ENCODE measurements around the gene RNF123. TPM values are rescaled to one million over a fixed set of nuclear protein-coding genes. Genes with fewer than 3 reads are reported as not detected.
A peak's percentile ranks its signal among the peaks of the same experiment; 100 is the strongest.

RNF123 gene
- total and polyA plus RNA-seq, 10 of the 15 experiments (the other 5 are each of a cell fraction or from before 2014, with no cell fraction given) = 4.2 to 31.5 (median 17.6) TPM

- TF ChIP-seq RUNX3 (IDR thresholded peaks at IDR 0.05; ENCODE audit: low read length) = peak; percentile 54; the same call in 1 of the 2 replicates
- peak; percentile 68; the same call in 1 of the 2 replicates for TF ChIP-seq POLR2AphosphoS2 (IDR thresholded peaks at IDR 0.05; ENCODE audit: low read depth, low read length)
- peak; percentile 64; the same call in 1 of the 2 replicates for TF ChIP-seq CHD2 (IDR thresholded peaks at IDR 0.05; ENCODE audit: borderline replicate concordance, low read depth, low read length)
- TF ChIP-seq BHLHE40 (IDR thresholded peaks at IDR 0.05; ENCODE audit: borderline replicate concordance in 1 of 2, low read depth in 2 of 2, low read length in 1 of 2) = peak; percentile 76 to 90
- no peak for TF ChIP-seq EZH2 (IDR thresholded peaks at IDR 0.05; ENCODE audit: borderline replicate concordance, control insufficient read depth, low read depth, low read length)
- peak; percentile 82 for TF ChIP-seq SP1 (IDR thresholded peaks at IDR 0.05; ENCODE audit: low read depth, low read length)
- TF ChIP-seq ZNF217 (IDR thresholded peaks at IDR 0.05) = no peak
- peak; percentile 72 for TF ChIP-seq NR2F1 (conservative IDR thresholded peaks at IDR 0.05)
- TF ChIP-seq ZNF384 (IDR thresholded peaks at IDR 0.05; ENCODE audit: borderline replicate concordance, low read depth, low read length) = no peak
- TF ChIP-seq CREM (IDR thresholded peaks at IDR 0.05; ENCODE audit: low read depth) = peak; percentile 11; the same call in 1 of the 2 replicates
- TF ChIP-seq MEF2A (IDR thresholded peaks at IDR 0.05; ENCODE audit: insufficient read depth, low read depth, low read length) = no peak
- peak; percentile 85 for TF ChIP-seq PBX3 (IDR thresholded peaks at IDR 0.05; ENCODE audit: insufficient replicate concordance, low read depth, low read length)
- TF ChIP-seq EP300 (IDR thresholded peaks at IDR 0.05; ENCODE audit: borderline replicate concordance in 1 of 2, control insufficient read depth in 1 of 2, low read depth in 2 of 2, low read length in 2 of 2) = no peak; a peak in 1 of 4 replicates
- TF ChIP-seq, protein P1, sequence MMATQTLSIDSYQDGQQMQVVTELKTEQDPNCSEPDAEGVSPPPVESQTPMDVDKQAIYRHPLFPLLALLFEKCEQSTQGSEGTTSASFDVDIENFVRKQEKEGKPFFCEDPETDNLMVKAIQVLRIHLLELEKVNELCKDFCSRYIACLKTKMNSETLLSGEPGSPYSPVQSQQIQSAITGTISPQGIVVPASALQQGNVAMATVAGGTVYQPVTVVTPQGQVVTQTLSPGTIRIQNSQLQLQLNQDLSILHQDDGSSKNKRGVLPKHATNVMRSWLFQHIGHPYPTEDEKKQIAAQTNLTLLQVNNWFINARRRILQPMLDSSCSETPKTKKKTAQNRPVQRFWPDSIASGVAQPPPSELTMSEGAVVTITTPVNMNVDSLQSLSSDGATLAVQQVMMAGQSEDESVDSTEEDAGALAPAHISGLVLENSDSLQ (IDR thresholded peaks at IDR 0.05) = peak; percentile 95
- TF ChIP-seq HDGF (IDR thresholded peaks at IDR 0.05) = peak; percentile 98
- no peak for TF ChIP-seq ZNF274 (IDR thresholded peaks at IDR 0.05; ENCODE audit: insufficient read depth, insufficient read length)
- TF ChIP-seq EGR1 (IDR thresholded peaks at IDR 0.05; ENCODE audit: borderline replicate concordance in 1 of 2, low read depth in 2 of 2, low read length in 2 of 2) = peak; percentile 12 to 70
- peak; percentile 63 for TF ChIP-seq MYC (IDR thresholded peaks at IDR 0.05; ENCODE audit: insufficient read depth, insufficient read length, insufficient replicate concordance, low read length, severe bottlenecking)
- no peak for TF ChIP-seq SIX5 (IDR thresholded peaks at IDR 0.05; ENCODE audit: low read depth, low read length, severe bottlenecking)
- 0 out of 2 replicates have a peak, but pooled peaks have one; percentile 42 for TF ChIP-seq MTA2 (IDR thresholded peaks at IDR 0.05; ENCODE audit: low read depth)
- TF ChIP-seq KLF5 (IDR thresholded peaks at IDR 0.05; ENCODE audit: partially characterized antibody) = no peak
- TF ChIP-seq POLR2AphosphoS5 (IDR thresholded peaks at IDR 0.05; ENCODE audit: low read length) = peak; percentile 36; the same call in 1 of the 2 replicates
- TF ChIP-seq RFX5 (IDR thresholded peaks at IDR 0.05; ENCODE audit: low read depth, low read length) = peak; percentile 50; the same call in 1 of the 2 replicates
- no peak for TF ChIP-seq ETV6 (conservative IDR thresholded peaks at IDR 0.05 in 1 of 2, IDR thresholded peaks at IDR 0.05 in 1 of 2; ENCODE audit: borderline replicate concordance in 1 of 2, low read depth in 1 of 2)
- 0 out of 2 replicates have a peak, but pooled peaks have one; percentile 31 for TF ChIP-seq SMARCA5 (IDR thresholded peaks at IDR 0.05)
- no peak for TF ChIP-seq STAT3 (IDR thresholded peaks at IDR 0.05; ENCODE audit: low read depth, low read length)
- TF ChIP-seq TAF1 (IDR thresholded peaks at IDR 0.05; ENCODE audit: borderline replicate concordance, low read depth, low read length) = 0 out of 2 replicates have a peak, but pooled peaks have one; percentile 39
- peak; percentile 82 for TF ChIP-seq MXI1 (IDR thresholded peaks at IDR 0.05; ENCODE audit: low read depth, low read length)
- TF ChIP-seq SIN3A (IDR thresholded peaks at IDR 0.05; ENCODE audit: low read depth, low read length) = peak; percentile 76; the same call in 1 of the 2 replicates
Observed at GRCh38 chr3:49673715-49674496, 15.5 kb upstream of the RNF123 start, which contains the start of gene APEH (continued).
